CD4-positive, alpha-beta T cell treated with Interleukin-15 for 1 hour (primary cell): Measurements from ENCODE around the gene PLEKHA7.

Experiments used
- DNase-seq: peaks from one replicate; pipeline ENCODE4 v3.0.0-alpha.2; 2020

The PLEKHA7 gene

DNA sequence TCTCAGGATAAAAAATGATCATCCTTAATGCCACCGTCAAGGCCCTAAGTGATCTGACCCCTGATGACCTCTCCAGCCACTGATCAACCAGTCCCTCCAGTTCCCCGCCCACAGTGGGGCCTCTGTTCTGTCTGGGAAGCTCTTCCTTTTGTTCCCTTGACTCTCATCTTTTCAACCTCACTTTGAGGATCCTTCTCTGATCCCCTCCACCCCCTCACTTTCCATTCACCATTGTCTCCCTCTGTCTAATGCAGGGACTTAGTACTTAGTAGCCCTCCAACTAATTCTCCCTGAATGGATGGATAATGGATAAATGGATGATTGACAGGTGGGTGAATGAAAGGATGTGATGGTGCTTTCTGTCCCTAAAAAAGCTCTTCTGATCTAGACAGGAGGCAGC lies 230.1 kb downstream of the PLEKHA7 start:
- no peak for DNase-seq

DNA sequence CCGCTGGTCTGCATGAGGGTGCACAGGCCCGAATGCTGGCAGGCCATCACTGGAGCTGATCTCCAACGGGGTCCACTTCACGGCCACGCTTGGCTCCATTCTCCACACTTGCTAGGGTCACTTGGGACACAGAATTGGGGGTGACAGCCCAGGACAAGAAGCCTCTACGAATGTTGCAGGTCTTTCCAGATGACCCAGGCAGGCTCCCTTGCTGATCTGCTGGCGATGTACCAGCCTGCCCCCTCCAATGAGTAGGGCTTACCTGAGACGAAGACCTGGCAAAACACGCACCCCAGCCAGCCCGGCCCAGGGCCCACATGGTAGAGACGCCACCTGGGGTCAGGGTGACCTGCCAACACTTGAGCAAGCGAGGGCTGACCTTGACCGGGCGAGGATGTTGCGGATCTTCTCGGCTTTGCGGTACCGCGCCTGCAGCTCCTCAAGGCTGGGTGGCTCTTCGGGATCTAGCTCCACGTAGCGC lies 230.9 kb downstream of the PLEKHA7 start:
- DNase-seq = no peak

GRCh38 chr11:16781936-16782919 lies 232.0 kb downstream of the PLEKHA7 start:
- DNase-seq = no peak

- DNase-seq = no peak
These were observed 233.3 kb downstream of the PLEKHA7 start for GRCh38 chr11:16780698-16781550.

DNA sequence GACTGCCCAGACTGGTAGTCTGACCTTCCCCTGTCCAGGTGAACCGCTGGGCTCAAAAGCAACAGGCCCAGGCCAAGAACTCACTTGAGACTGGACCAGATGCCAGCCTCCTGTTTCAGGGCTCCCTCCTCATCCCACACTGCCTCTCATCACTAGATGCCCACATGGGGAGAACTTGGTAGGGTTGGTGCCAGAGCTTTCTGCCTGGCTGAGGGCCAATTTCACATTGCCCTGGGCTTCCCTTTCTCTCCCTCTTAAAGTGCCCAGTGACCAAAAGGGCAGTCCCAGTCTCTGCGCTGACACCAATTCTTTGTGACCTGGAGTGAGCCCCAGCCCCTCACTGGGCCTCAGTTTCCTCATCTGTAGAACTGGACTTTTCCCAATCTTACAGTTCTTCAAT lies 234.1 kb downstream of the PLEKHA7 start:
- no peak for DNase-seq

GRCh38 chr11:16779436-16779835 lies 234.8 kb downstream of the PLEKHA7 start:
- peak; percentile 41 for DNase-seq

- no peak for DNase-seq
These were observed 235.3 kb downstream of the PLEKHA7 start for GRCh38 chr11:16778876-16779275.

- DNase-seq = no peak
These were observed 235.9 kb downstream of the PLEKHA7 start for GRCh38 chr11:16778286-16778685.

DNA sequence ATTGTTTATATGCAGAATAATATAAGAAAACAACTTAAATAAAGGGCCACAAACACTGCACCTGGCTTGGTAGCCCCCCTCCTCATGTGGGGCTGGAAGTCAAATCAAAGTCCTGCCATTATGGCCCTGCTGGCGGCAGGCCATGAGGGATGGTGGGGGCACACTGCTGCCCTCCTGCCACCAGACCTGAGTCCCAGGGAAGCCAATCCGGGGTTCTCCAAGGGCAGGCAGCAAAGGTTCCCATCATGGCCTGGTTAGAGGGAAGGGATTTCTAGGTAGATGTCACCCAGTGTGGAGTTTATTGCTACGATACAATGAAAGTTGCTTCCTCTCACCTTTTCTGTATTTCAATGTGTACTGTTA lies 236.6 kb downstream of the PLEKHA7 start:
- DNase-seq = no peak

DNA sequence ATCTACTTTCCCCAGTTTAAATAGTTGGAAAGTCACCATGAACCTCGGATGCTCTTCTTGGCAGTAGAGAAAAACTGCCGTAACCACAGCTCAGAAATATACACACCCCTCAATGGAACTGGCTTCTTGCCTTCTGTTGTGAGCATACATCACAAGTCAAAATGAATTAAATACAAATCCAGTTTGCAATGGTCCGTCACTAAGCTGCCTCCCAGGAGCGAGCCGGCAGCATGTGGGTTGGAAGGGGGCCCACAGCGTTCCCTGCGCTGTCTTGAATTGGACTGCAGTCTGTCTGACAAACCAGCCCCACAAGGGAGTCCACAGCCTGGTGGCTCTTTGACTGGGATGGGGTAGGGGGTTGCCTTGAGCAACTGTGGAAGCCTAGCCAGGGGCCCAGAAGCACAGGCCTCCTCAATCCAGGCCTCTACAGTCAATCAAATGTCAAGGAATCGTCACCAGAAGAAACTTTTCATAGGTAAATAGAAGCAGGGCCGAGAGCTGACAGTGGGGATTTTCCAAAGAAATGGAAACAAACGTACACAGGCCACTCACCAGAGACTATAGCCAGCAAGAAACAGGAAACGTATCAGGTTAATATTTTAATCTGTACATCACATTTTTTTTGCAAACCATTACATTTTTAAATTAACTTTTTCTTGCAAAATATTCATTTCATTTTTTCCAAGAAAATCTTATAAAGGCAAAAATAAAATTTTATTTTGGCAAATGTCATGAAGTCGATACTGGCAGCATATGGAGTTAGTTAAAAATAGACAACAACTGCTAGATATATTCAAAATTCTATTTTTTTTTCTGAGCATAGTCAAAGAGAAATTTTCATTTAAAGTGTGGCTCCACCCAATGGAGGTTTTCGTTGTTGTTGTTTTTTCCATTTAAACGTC lies 237.3 kb downstream of the PLEKHA7 start:
- DNase-seq = no peak

DNA sequence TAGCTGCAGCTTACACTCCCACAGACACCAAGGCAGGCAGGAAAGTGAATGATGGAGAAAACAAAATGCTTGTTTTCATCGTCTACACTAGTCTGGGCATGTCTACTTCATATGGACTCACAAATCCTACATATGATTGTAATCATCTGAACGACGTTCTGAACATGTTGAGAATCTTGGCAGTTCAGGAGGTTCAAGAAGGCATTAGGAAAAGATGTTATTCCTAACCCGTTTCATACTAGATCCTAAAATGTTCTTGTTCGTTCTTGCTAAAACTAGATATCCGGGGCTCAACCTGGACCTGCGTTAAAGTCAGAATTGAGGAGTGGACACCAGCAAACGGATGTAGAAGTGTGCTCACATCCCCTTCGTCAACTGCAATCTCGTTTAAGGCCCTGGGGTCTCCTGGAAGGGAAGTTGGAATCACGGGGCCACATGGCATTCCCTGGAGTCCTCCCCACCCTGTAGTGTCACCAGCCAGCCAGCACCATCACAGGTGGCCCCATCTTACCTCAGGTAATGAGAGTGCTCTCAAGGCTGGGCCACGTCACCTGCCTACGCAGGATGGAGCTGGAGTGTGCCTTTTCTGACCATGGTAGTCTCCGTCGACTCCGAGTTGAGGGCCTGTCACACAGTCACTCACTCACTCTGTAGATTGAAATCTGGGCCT lies 238.5 kb downstream of the PLEKHA7 start:
- DNase-seq = no peak

DNA sequence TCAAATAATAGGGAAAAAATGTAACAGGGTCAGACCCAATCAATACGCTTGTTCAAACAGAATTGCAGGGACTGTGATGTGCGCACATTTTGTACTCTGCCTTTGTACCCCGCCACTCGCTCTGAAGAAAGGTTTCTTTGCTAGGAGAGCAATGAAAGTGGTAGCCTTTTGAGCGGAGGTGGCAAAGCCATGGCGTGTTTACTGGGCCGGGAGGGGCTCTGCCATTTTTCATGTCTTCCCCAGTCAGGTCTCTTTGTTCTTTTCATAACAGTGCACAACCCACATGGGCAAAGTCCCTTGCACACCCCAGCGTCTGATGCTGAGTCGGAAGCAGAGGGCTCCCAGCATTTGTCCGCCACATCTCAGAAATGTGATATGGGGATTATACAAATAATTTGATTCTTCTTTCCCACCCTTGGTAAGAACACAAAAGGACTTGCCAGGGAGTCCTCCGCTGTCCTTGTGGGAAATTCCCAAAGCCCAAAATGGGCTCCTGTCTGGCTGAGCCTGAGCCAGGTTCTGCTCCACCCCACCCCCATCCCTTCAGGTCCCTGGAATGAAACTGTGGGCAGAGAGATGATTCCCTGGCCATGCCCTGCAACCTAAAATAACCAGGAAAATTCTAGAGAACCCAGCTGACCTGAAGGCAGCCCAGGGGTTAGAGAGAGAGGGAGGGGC lies 239.1 kb downstream of the PLEKHA7 start:
- DNase-seq = no peak

GRCh38 chr11:16773981-16774935 lies 240.0 kb downstream of the PLEKHA7 start:
- no peak for DNase-seq

GRCh38 chr11:16772141-16772512 lies 242.1 kb downstream of the PLEKHA7 start:
- DNase-seq = no peak

DNA sequence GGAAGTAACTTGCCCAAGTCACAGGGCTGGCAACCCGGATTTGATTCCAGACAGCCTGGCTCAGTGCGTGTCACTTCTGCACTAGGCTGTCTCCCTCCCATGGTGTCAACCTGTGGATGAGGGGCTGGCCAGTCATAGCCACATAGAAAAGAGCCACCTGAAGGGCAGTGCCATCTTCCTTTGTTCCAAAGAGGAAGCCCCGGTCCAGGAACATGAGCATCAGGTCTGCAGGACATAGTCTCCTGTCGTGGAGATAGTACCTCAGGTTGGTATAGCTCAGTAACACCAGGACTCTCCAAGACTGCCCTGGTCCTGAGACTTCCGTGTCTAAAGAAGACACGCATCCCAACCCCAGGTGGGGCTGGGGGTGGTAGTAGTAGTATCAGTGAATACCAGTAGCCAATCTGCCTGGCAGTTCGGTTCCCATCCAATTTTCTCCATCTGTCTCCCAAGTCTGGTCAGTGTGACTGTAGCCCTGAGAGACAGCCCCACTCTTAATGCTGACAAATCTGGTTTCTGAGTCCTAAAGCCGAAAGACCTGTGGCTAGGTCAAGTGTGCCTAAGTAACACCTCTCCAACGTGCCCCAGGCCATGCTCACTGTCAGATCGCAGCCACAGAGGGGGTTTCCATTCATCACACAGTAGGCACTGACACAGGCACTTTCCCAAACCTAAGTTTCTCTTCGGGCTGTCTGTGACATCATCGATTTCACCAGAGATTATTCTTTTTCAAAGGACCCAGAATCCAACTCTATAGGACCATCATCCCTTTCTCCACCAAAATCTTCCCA lies 242.7 kb downstream of the PLEKHA7 start:
- no peak for DNase-seq

DNA sequence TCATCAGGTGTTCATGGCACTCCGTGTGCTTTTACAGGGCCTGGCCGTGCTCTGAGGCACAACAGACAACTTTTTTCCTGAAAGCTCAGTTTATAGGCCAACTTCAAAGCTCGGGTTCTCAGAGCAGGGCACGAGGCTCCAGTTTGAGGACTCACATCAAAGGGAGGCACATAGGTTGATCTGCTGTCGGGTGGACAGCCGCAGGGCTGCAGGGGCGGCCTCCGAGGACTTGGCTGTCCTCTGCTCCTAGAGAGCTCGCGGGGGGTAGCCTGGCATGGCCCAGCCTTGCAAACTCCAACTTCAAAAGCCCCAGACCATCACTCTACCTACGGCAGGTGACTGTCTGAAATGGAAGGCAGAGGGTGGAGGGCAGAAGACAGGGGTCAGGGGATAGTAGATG lies 244.2 kb downstream of the PLEKHA7 start:
- DNase-seq = no peak

DNA sequence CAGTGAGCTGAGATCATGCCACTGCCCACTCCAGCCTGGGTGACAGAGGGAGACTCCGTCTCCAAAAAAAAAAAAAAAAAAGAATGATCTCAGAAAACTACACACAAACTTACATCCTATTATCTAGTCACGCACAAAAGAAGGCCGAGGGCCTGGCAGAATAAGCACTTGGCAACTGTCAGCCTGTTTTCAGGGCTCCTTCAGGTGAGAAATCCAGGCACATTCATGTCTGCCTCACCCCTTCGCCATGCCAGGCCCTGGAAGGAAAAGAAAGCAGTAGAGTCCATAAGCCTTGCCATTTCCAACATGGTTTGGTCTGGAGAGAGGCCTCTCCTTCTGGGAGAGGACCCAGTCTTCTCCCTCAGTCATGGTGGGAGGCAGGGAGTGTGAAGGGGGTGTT lies 244.8 kb downstream of the PLEKHA7 start:
- no peak for DNase-seq

DNA sequence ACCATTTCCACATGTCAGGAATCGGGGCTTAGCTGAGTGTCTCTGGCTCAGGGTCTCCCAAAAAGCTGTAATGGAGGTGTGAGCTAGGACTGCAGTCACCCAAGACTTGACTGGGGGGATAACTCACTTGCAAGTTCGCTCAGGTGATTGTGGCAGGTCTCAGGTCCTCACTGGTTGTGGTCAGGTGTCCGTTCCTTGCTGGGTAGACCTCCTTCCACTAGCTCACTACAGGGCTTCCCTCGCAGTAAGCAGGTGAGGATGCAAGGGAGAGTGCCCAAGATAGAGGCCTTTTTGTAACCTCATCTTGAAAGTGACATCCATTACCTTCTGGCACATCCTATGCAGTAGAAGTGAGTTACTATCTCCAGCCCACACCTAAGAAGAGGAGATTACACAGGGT lies 246.3 kb downstream of the PLEKHA7 start:
- no peak for DNase-seq

DNA sequence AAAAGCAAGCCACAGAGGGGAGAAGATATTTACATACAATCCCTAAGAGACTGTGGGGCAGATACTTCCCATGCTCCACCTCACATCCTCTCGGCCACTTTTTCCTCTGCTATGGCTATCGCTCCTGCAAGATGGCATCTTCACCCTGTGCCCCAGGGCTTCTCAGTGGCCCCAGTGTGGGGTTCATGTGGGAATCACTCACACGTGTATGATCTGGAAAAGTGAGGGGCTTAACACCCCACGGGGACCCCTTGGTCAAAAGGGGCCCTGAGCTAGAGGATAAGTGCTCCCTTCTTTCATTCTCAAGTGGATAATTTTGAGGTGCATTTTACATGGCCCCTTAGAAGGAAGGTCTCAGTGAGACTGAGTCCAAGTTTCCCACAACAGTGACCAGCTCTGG lies 247.1 kb downstream of the PLEKHA7 start:
- DNase-seq = no peak
